HepG2 (cell line): Measurements from ENCODE around the gene VPS11. TPM values are rescaled to one million over a fixed set of nuclear protein-coding genes. Genes with fewer than 3 reads are reported as not detected.

Experiments used
- ATAC-seq: fragments of 200-7000 bp; cut with Tn5 transposase; 3 replicates; pipeline ENCODE4 v1.9.1; 2020; ENCODE audit warnings: mild to moderate bottlenecking, moderate library complexity
- BruUV-seq: library from RNA; stranded (reverse); fragments of 400-500 nt; replicated peaks from 2 replicates; lab custom pipeline; 2021; lab: Mats Ljungman, UMichigan
- CTCF ChIA-PET: fragments of 300-600 bp; formaldehyde crosslinking; extraction: SDS; loops from one replicate; lab custom pipeline; 2021; ENCODE audit warnings: low total read pairs, inconsistent platforms, low intra/inter-chr PET ratio; lab: Yijun Ruan, JAX
- POLR2A ChIA-PET: fragments of 350-600 bp; sonication (Branson Sonifier 250); formaldehyde crosslinking; loops from one replicate; lab custom pipeline; 2020; ENCODE audit warnings: antibody characterized with exemption, inconsistent platforms; lab: Yijun Ruan, JAX
- DNase-seq: peaks from one replicate; pipeline ENCODE4 v3.0.0-alpha.2; 2015; ENCODE audit warnings: low spot score
- FAIRE-seq: peaks from 3 replicates; lab custom pipeline; 2011; peaks lifted over from hg19 to GRCh38; lab: Jason Lieb, UNC
- H2AFZ ChIP-seq: one replicate; pipeline ENCODE4 v1.6.1; 2011; ENCODE audit warnings: low read length, inconsistent platforms
- H3K27ac ChIP-seq: fragments of 300-600 bp; 3 replicates; pipeline ENCODE4 v1.8.0; 2011; ENCODE audit warnings: mixed run types, mild to moderate bottlenecking, mixed read lengths, low read length, inconsistent platforms; ENCODE audit not compliant: insufficient read depth; ENCODE audit errors: extremely low read length
- H3K27me3 ChIP-seq, 2 experiments: fragments of 200-600 bp in 1 of 2; 2 replicates in 1 of 2; 3 replicates in 1 of 2; pipeline versions ENCODE4 v1.6.0 to v1.8.0; 2011; ENCODE audit warnings: low read length in 2 of 2, mild to moderate bottlenecking in 2 of 2, moderate library complexity in 2 of 2, inconsistent platforms in 1 of 2; ENCODE audit not compliant: insufficient read depth in 2 of 2, control insufficient read depth in 1 of 2
- H3K36me3 ChIP-seq, 2 experiments: fragments of 200-600 bp in 1 of 2; replicated peaks in 1 of 2; 2 replicates in 1 of 2; 3 replicates in 1 of 2; pipeline versions ENCODE4 v1.5.1 to v1.8.0; 2011; ENCODE audit warnings: low read length in 2 of 2, inconsistent platforms in 1 of 2; ENCODE audit not compliant: insufficient read depth in 2 of 2, control insufficient read depth in 1 of 2
- H3K4me1 ChIP-seq: 2 replicates; pipeline ENCODE4 v1.5.1; 2012; ENCODE audit warnings: low read length, inconsistent platforms; ENCODE audit not compliant: insufficient read depth
- H3K4me2 ChIP-seq: 2 replicates; pipeline ENCODE4 v1.6.0; 2011; ENCODE audit warnings: low read depth, low read length, inconsistent platforms
- H3K4me3 ChIP-seq, 3 experiments: fragments of 200-600 bp in 1 of 3; sonication (generic), shearing (Covaris generic) in 1 of 3; replicated peaks in 1 of 3; 2 replicates each; pipeline ENCODE4 v1.5.1; 2011 to 2016; ENCODE audit warnings: low read length in 3 of 3, inconsistent platforms in 2 of 3, low read depth in 2 of 3, mild to moderate bottlenecking in 2 of 3, control low read depth in 1 of 3, mixed read lengths in 1 of 3; ENCODE audit not compliant: insufficient read depth in 1 of 3
- H3K79me2 ChIP-seq: one replicate; pipeline ENCODE4 v1.6.1; 2011; ENCODE audit warnings: low read length, inconsistent platforms; ENCODE audit not compliant: insufficient read depth
- H3K9ac ChIP-seq: 2 replicates; pipeline ENCODE4 v1.6.0; 2011; ENCODE audit warnings: mild to moderate bottlenecking, low read depth, low read length, inconsistent platforms; ENCODE audit not compliant: insufficient read depth
- H3K9me3 ChIP-seq: 2 replicates; pipeline ENCODE4 v1.5.1; 2012; ENCODE audit warnings: mild to moderate bottlenecking, low read length
- H4K20me1 ChIP-seq: 2 replicates; pipeline ENCODE4 v1.6.0; 2011; ENCODE audit warnings: inconsistent platforms, mild to moderate bottlenecking, low read length, moderate library complexity; ENCODE audit not compliant: insufficient read depth
- CENPX ChIP-seq: sonication (generic); formaldehyde crosslinking; IDR thresholded peaks from 2 replicates; pipeline ENCODE4 v1.9.0; 2021; ENCODE audit warnings: mild to moderate bottlenecking, missing genetic modification reagents, moderate library complexity
- KLF9 ChIP-seq: IDR thresholded peaks from 2 replicates; pipeline ENCODE4 v1.6.1; 2016; ENCODE audit warnings: low read depth
- MXD3 ChIP-seq: IDR thresholded peaks from 2 replicates; pipeline ENCODE4 v1.6.1; 2016; ENCODE audit warnings: mild to moderate bottlenecking, missing biosample characterization, missing genetic modification reagents
- PAF1 ChIP-seq: IDR thresholded peaks from 2 replicates; pipeline ENCODE4 v1.6.1; 2016; ENCODE audit warnings: missing genetic modification reagents, missing compliant biosample characterization
- SMYD3 ChIP-seq: sonication (generic); formaldehyde crosslinking; IDR thresholded peaks from 2 replicates; pipeline ENCODE4 v1.8.1; 2023; ENCODE audit warnings: mild to moderate bottlenecking, missing genetic modification reagents
- ZBTB7A ChIP-seq: sonication (generic); formaldehyde crosslinking; IDR thresholded peaks from 2 replicates; pipeline ENCODE4 v1.8.0; 2022; ENCODE audit warnings: mild to moderate bottlenecking, missing genetic modification reagents
- ZXDC ChIP-seq: sonication (generic); formaldehyde crosslinking; IDR thresholded peaks from 2 replicates; pipeline ENCODE4 v1.5.0; 2020; ENCODE audit warnings: mild to moderate bottlenecking, missing genetic modification reagents
- WGBS: methylation state at CpG from one replicate; pipeline ENCODE4 v1.1.6; 2017; ENCODE audit warnings: low lambda C conversion rate; 5-methylcytosine and 5-hydroxymethylcytosine counted together
- in situ Hi-C: cut with HindIII; loops from 2 replicates; pipeline ENCODE4 v1.10.0; 2017; ENCODE audit warnings: low pct_unique_long_range_greater_than_20kb; ENCODE audit not compliant: extremely low pct_ligation_motif_present
- intact Hi-C: fragments of 100-400 bp; cut with micrococcal nuclease; formaldehyde crosslinking; loops from one replicate; pipeline ENCODE4 v1.10.0; 2022; ENCODE audit not compliant: unreplicated experiment
- polyA plus RNA-seq, 8 experiments: library from polyadenylated mRNA; depleted of rRNA in 3 of 8; stranded (reverse) in 7 of 8; unstranded in 1 of 8; fragments of >200 nt; fragmentation: Illumina TruSeq in 4 of 8; extraction: Trizol in 4 of 8; gene quantifications; 2 replicates each; pipeline versions ENCODE4 v1.2.1 to v1.2.3, GENCODE V29; 2011 to 2016; ENCODE audit warnings: low read depth in 4 of 8, missing spikeins in 1 of 8, mixed read lengths in 1 of 8; ENCODE audit not compliant: insufficient read depth in 1 of 8
- total RNA-seq, 5 experiments: library from RNA; depleted of rRNA; stranded (reverse); fragments of >200 nt; fragmentation: Illumina TruSeq; extraction: Trizol; gene quantifications; 2 replicates each; pipeline ENCODE4 v1.2.3, GENCODE V29; 2016; ENCODE audit warnings: low read depth in 1 of 5

Gene VPS11
- total and polyA plus RNA-seq, 2 of the 13 experiments (the other 11 are each of a cell fraction or from before 2014, with no cell fraction given) = 13.7 to 21.6 TPM

- H3K4me3 ChIP-seq = no peak overlapping the region
- H2AFZ ChIP-seq = no peak overlapping the region
- no peaks in the 10 kb centered on the region for H3K27me3 ChIP-seq
- no TSS peak for BruUV-seq
- POLR2A ChIA-PET = no interaction called here
- CTCF ChIA-PET = no interaction called here
- H3K4me2 ChIP-seq = no peak overlapping the region
- H3K36me3 ChIP-seq = peaks cover 14 to 34% of the 10 kb centered on the region in 2 experiments
- no peak overlapping the region for H3K27ac ChIP-seq
- DNase-seq (no peak), ATAC-seq (no peak), FAIRE-seq (no peak)
- no peak for TF ChIP-seq ZXDC
- no peak for TF ChIP-seq MXD3 (CRISPR knock-in tag)
- no peaks in the 10 kb centered on the region for H4K20me1 ChIP-seq
- in situ Hi-C loops = no loop called here
- 100% methylated on average over 1 of the region's 9 CpGs for WGBS
- no peak overlapping the region for H3K9ac ChIP-seq
- no peaks in the 10 kb centered on the region for H3K79me2 ChIP-seq
- H3K4me1 ChIP-seq = peaks cover 13% of the 10 kb centered on the region
- no peaks in the 10 kb centered on the region for H3K9me3 ChIP-seq
- intact Hi-C loops = no loop called here
These were observed 46.1 kb downstream of the VPS11 start for GRCh38 chr11:119113716-119114115.

GRCh38 chr11:119114351-119114750, 46.7 kb downstream of the VPS11 start:
- Histone ChIP-seq H3K4me1 (peaks cover 7% of the 10 kb centered on the region), H3K27me3 (no peaks in the 10 kb centered on the region), H3K36me3 (peaks cover 14 to 34% of the 10 kb centered on the region in 2 experiments), H4K20me1 (no peaks in the 10 kb centered on the region), H3K9me3 (no peaks in the 10 kb centered on the region), H2AFZ (no peak overlapping the region), H3K9ac (no peak overlapping the region), H3K4me2 (no peak overlapping the region), H3K4me3 (no peak overlapping the region), H3K27ac (no peak overlapping the region), H3K79me2 (no peaks in the 10 kb centered on the region)
- no TSS peak for BruUV-seq
- WGBS = 100% methylated on average over 5 of the region's 5 CpGs
- intact Hi-C loops (no loop called here), in situ Hi-C loops (no loop called here)
- ATAC-seq (no peak), FAIRE-seq (no peak), DNase-seq (no peak)
- ChIA-PET POLR2A (no interaction called here), CTCF (no interaction called here)
- TF ChIP-seq SMYD3 (CRISPR knock-in tag) (no peak), PAF1 (no peak), ZBTB7A (no peak), KLF9 (CRISPR knock-in tag) (no peak), CENPX (CRISPR knock-in tag) (no peak), ZXDC (no peak)
